Naive thymus-derived CD4-positive, alpha-beta T cell (primary cell): ENCODE measurements around the gene ENTPD8. TPM values are rescaled to one million over a fixed set of nuclear protein-coding genes. Genes with fewer than 3 reads are reported as not detected.

Experiments used
- ATAC-seq: fragments of 150-1000 bp; cut with Tn5 transposase; 2 replicates; pipeline ENCODE4 v1.10.0; 2021; ENCODE audit warnings: mild to moderate bottlenecking, moderate library complexity
- CTCF ChIA-PET: fragments of 350-600 bp; sonication (Branson Sonifier 250); formaldehyde crosslinking; loops from one replicate; lab custom pipeline; 2021; ENCODE audit warnings: antibody characterized with exemption; lab: Charles Lee
- POLR2A ChIA-PET: fragments of 350-600 bp; sonication (Branson Sonifier 250); formaldehyde crosslinking; loops from one replicate; lab custom pipeline; 2021; ENCODE audit warnings: antibody characterized with exemption, inconsistent platforms; lab: Charles Lee
- DNase-seq, 9 donors: peaks; one replicate each; pipeline versions ENCODE4 v3.0.0 to v3.0.0-alpha.2; 2020 to 2022; ENCODE audit warnings: mixed read lengths in 1 of 9
- H3K27ac ChIP-seq: one replicate; pipeline ENCODE4 v1.7.0; 2013; ENCODE audit warnings: mild to moderate bottlenecking, low read depth, low read length, moderate library complexity
- H3K27me3 ChIP-seq, 2 donors: one replicate each; pipeline ENCODE4 v1.7.0; 2013; ENCODE audit warnings: low read length in 2 of 2, mild to moderate bottlenecking in 2 of 2, moderate library complexity in 2 of 2; ENCODE audit not compliant: control insufficient read depth in 2 of 2, insufficient read depth in 2 of 2
- H3K36me3 ChIP-seq, 3 experiments: 1 replicate in 2 of 3; 2 replicates in 1 of 3; pipeline ENCODE4 v1.7.0; 2013; ENCODE audit warnings: low read length in 3 of 3, mild to moderate bottlenecking in 3 of 3, moderate library complexity in 1 of 3; ENCODE audit not compliant: insufficient read depth in 3 of 3, control insufficient read depth in 2 of 3
- H3K4me1 ChIP-seq, 2 donors: one replicate each; pipeline ENCODE4 v1.7.0; 2013; ENCODE audit warnings: low read length in 2 of 2, mild to moderate bottlenecking in 2 of 2, moderate library complexity in 1 of 2; ENCODE audit not compliant: control insufficient read depth in 2 of 2, insufficient read depth in 2 of 2
- H3K4me3 ChIP-seq: 2 replicates; pipeline ENCODE4 v1.7.0; 2013; ENCODE audit warnings: mild to moderate bottlenecking, low read length
- H3K9me3 ChIP-seq, 3 experiments: 1 replicate in 2 of 3; 2 replicates in 1 of 3; pipeline ENCODE4 v1.7.0; 2013; ENCODE audit warnings: low read length in 3 of 3; ENCODE audit not compliant: control insufficient read depth in 2 of 3
- H3K27ac Mint-ChIP-seq, 9 donors: one replicate each; pipeline ENCODE4 v1.8.0; 2020 to 2022; ENCODE audit warnings: mixed read lengths in 9 of 9, mild to moderate bottlenecking in 8 of 9, moderate library complexity in 5 of 9, inconsistent platforms in 2 of 9
- H3K27me3 Mint-ChIP-seq, 5 donors: one replicate each; pipeline ENCODE4 v1.8.0; 2021 to 2022; ENCODE audit warnings: mixed read lengths in 5 of 5, mild to moderate bottlenecking in 1 of 5
- H3K36me3 Mint-ChIP-seq, 5 donors: one replicate each; pipeline ENCODE4 v1.8.0; 2020 to 2022; ENCODE audit warnings: mixed read lengths in 5 of 5, mild to moderate bottlenecking in 3 of 5, inconsistent platforms in 1 of 5
- H3K4me1 Mint-ChIP-seq, 7 donors: one replicate each; pipeline ENCODE4 v1.8.0; 2020 to 2022; ENCODE audit warnings: mixed read lengths in 7 of 7, mild to moderate bottlenecking in 3 of 7, inconsistent platforms in 1 of 7
- H3K4me3 Mint-ChIP-seq, 10 donors: one replicate each; pipeline ENCODE4 v1.8.0; 2020 to 2022; ENCODE audit warnings: mild to moderate bottlenecking in 10 of 10, mixed read lengths in 10 of 10, moderate library complexity in 6 of 10, inconsistent platforms in 2 of 10
- H3K9me3 Mint-ChIP-seq, 11 donors: one replicate each; pipeline ENCODE4 v1.8.0; 2020 to 2022; ENCODE audit warnings: mixed read lengths in 11 of 11, mild to moderate bottlenecking in 4 of 11, inconsistent platforms in 1 of 11, moderate library complexity in 1 of 11
- intact Hi-C, 2 donors: fragments of 100-400 bp; cut with micrococcal nuclease; formaldehyde crosslinking; loops; one replicate each; pipeline ENCODE4 v1.15.1; 2023
- polyA plus RNA-seq, 2 donors: library from polyadenylated mRNA; unstranded; fragments of 300-500 nt; fragmentation: Illumina TruSeq; gene quantifications; one replicate each; pipeline ENCODE4 v1.2.3, GENCODE V29; 2021
- total RNA-seq, 6 experiments: library from RNA in 5 of 6; stranded (reverse) in 5 of 6; gene quantifications; 1 replicate in 5 of 6; 2 replicates in 1 of 6; pipeline ENCODE4 v1.2.3 and lab custom pipeline; 2021 to 2026

The ENTPD8 gene
- total and polyA plus RNA-seq, 7 experiments from 2014 or later: not detected

- Histone ChIP-seq H3K36me3 (no peaks in the 10 kb centered on the region), H3K27ac (peak overlapping the region; percentile 64), H3K27me3 (no peaks in the 10 kb centered on the region), H3K4me3 (no peak overlapping the region), H3K9me3 (no peaks in the 10 kb centered on the region), H3K4me1 (peaks cover 32 to 47% of the 10 kb centered on the region in 2 donors)
- Mint-ChIP-seq H3K36me3 (peaks cover 0 to 11% (median 0%) of the 10 kb centered on the region in 5 donors), H3K4me3 (peak overlapping the region in 4 of 10 donors; percentile 21 to 51 (median 28)), H3K4me1 (peaks cover 21 to 75% (median 43%) of the 10 kb centered on the region in 7 donors), H3K9me3 (peaks cover 0 to 3% (median 0%) of the 10 kb centered on the region in 11 donors), H3K27ac (peak overlapping the region in 6 of 9 donors; percentile 64 to 94 (median 80)), H3K27me3 (peaks cover 0 to 2% (median 0%) of the 10 kb centered on the region in 5 donors)
- ATAC-seq (peak; percentile 22), DNase-seq (peak in 2 of 9 donors; percentile 30 to 41)
- ChIA-PET CTCF (interaction anchor here (1.5 kb wide), 1 partner anchor 12 kb away, joined by 3 read pairs; no protein-coding TSS in a partner anchor), POLR2A (interaction anchor here (1.2 to 2.0 kb wide), 2 partner anchors 13 to 26 kb away, joined by 4 to 7 read pairs; partner anchors contain the start of genes EXD3 and NOXA1)
- intact Hi-C loops: no loop called here
These were observed 8.1 kb upstream of the ENTPD8 start for GRCh38 chr9:137449081-137449844.

GRCh38 chr9:137448602-137448962, 7.4 kb upstream of the ENTPD8 start:
- ChIA-PET CTCF (no interaction called here), POLR2A (interaction anchor here (2.0 kb wide), 1 partner anchor 13 kb away, joined by 7 read pairs; no protein-coding TSS in a partner anchor)
- H3K4me1 Mint-ChIP-seq: peaks cover 18 to 71% (median 40%) of the 10 kb centered on the region in 7 donors
- Histone ChIP-seq H3K4me3 (no peak overlapping the region), H3K27me3 (no peaks in the 10 kb centered on the region), H3K36me3 (no peaks in the 10 kb centered on the region), H3K27ac (no peak overlapping the region), H3K4me1 (peaks cover 31 to 43% of the 10 kb centered on the region in 2 donors), H3K9me3 (no peaks in the 10 kb centered on the region)
- DNase-seq (peak in 1 of 9 donors; percentile 12), ATAC-seq (no peak)
- H3K36me3 Mint-ChIP-seq: peaks cover 0 to 8% (median 0%) of the 10 kb centered on the region in 5 donors
- H3K9me3 Mint-ChIP-seq: peaks cover 0 to 3% (median 0%) of the 10 kb centered on the region in 11 donors
- intact Hi-C loops: no loop called here
- H3K4me3 Mint-ChIP-seq: peak overlapping the region in 1 of 10 donors; percentile 31
- peak overlapping the region in 4 of 9 donors; percentile 17 to 86 (median 70) for H3K27ac Mint-ChIP-seq
- H3K27me3 Mint-ChIP-seq: peaks cover 0 to 5% (median 2%) of the 10 kb centered on the region in 5 donors

GRCh38 chr9:137447722-137448601, 6.8 kb upstream of the ENTPD8 start:
- ChIA-PET POLR2A (interaction anchor here (2.0 kb wide), 1 partner anchor 14 kb away, joined by 7 read pairs; no protein-coding TSS in a partner anchor), CTCF (no interaction called here)
- H3K27me3 ChIP-seq: no peaks in the 10 kb centered on the region
- H3K4me3 ChIP-seq: no peak overlapping the region
- intact Hi-C loops: no loop called here
- no peak overlapping the region for H3K27ac ChIP-seq
- H3K4me1 ChIP-seq: peaks cover 25 to 37% of the 10 kb centered on the region in 2 donors
- DNase-seq (peak in 1 of 9 donors; percentile 9), ATAC-seq (no peak)
- no peak overlapping the region for H3K4me3 Mint-ChIP-seq
- no peaks in the 10 kb centered on the region for H3K36me3 ChIP-seq
- peak overlapping the region in 3 of 9 donors; percentile 1 to 51 (median 41) for H3K27ac Mint-ChIP-seq
- peaks cover 0 to 6% (median 0%) of the 10 kb centered on the region in 5 donors for H3K36me3 Mint-ChIP-seq
- H3K9me3 ChIP-seq: no peaks in the 10 kb centered on the region
- peaks cover 16 to 69% (median 40%) of the 10 kb centered on the region in 7 donors for H3K4me1 Mint-ChIP-seq
- H3K27me3 Mint-ChIP-seq: peaks cover 0 to 9% (median 5%) of the 10 kb centered on the region in 5 donors
- peaks cover 0 to 4% (median 0%) of the 10 kb centered on the region in 11 donors for H3K9me3 Mint-ChIP-seq

GRCh38 chr9:137446851-137447471, 5.8 kb upstream of the ENTPD8 start:
- Histone ChIP-seq H3K36me3 (no peaks in the 10 kb centered on the region), H3K4me3 (no peak overlapping the region), H3K4me1 (peaks cover 15 to 27% of the 10 kb centered on the region in 2 donors), H3K27ac (no peak overlapping the region), H3K9me3 (no peaks in the 10 kb centered on the region), H3K27me3 (no peaks in the 10 kb centered on the region)
- CTCF ChIA-PET: no interaction called here
- DNase-seq (peak in 1 of 9 donors; percentile 11), ATAC-seq (peak; percentile 13)
- intact Hi-C loops: no loop called here
- Mint-ChIP-seq H3K4me1 (peaks cover 12 to 60% (median 34%) of the 10 kb centered on the region in 7 donors), H3K9me3 (peaks cover 0 to 4% (median 0%) of the 10 kb centered on the region in 11 donors), H3K4me3 (peak overlapping the region in 2 of 10 donors; percentile 38 to 41), H3K27ac (peak overlapping the region in 5 of 9 donors; percentile 1 to 86 (median 53)), H3K27me3 (peaks cover 2 to 19% (median 7%) of the 10 kb centered on the region in 5 donors), H3K36me3 (peaks cover 0 to 4% (median 0%) of the 10 kb centered on the region in 5 donors)
- POLR2A ChIA-PET: interaction anchor here (1.0 kb wide), 1 partner anchor 14 kb away, joined by 3 read pairs; no protein-coding TSS in a partner anchor

- H3K27ac ChIP-seq: no peak overlapping the region
- Mint-ChIP-seq H3K27ac (no peak overlapping the region), H3K4me3 (no peak overlapping the region), H3K9me3 (peaks cover 0 to 4% (median 0%) of the 10 kb centered on the region in 11 donors), H3K4me1 (peaks cover 11 to 53% (median 33%) of the 10 kb centered on the region in 7 donors), H3K36me3 (peaks cover 0 to 4% (median 0%) of the 10 kb centered on the region in 5 donors), H3K27me3 (peaks cover 5 to 21% (median 10%) of the 10 kb centered on the region in 5 donors)
- no peak overlapping the region for H3K4me3 ChIP-seq
- peaks cover 10 to 23% of the 10 kb centered on the region in 2 donors for H3K4me1 ChIP-seq
- ATAC-seq (no peak), DNase-seq (peak in 1 of 9 donors; percentile 7)
- ChIA-PET CTCF (interaction anchor here (0.6 to 1.2 kb wide), 3 partner anchors 11 to 80 kb away, joined by 3 read pairs; no protein-coding TSS in a partner anchor), POLR2A (interaction anchor here (0.7 to 1.0 kb wide), 2 partner anchors 15 to 24 kb away, joined by 3 read pairs; no protein-coding TSS in a partner anchor)
- no peaks in the 10 kb centered on the region for H3K36me3 ChIP-seq
- no peaks in the 10 kb centered on the region for H3K9me3 ChIP-seq
- intact Hi-C loops: loop anchor here (1.0 to 2.0 kb wide), 5 partner anchors 17 to 159 kb away; partner anchors contain the start of genes EXD3 (in 2 of the 2), NOXA1 (in 2 of the 2) and NRARP (in 1 of the 2)
- H3K27me3 ChIP-seq: no peaks in the 10 kb centered on the region
These were observed 4.8 kb upstream of the ENTPD8 start for GRCh38 chr9:137445930-137446431.
